Measurements from ENCODE around the gene TBC1D25.

TBC1D25 gene

GRCh38 chrX:48560056-48560455 is 20.5 kb downstream of the TBC1D25 start:
- ChIA-PET CTCF (no interaction called here), POLR2A (no interaction called here)
- no peak for TF ChIP-seq CTCF (IDR thresholded peaks at IDR 0.05; ENCODE audit: insufficient read depth, low read length, missing control alignments)
- no peak for DNase-seq (ENCODE audit: low read depth, low spot score)
- no peak overlapping the region for H3K4me3 ChIP-seq (ENCODE audit: low read depth, low read length)

- H3K4me3 ChIP-seq (ENCODE audit: low read depth, low read length): no peak overlapping the region
- no peak for DNase-seq (ENCODE audit: low read depth, low spot score)
- ChIA-PET CTCF (no interaction called here), POLR2A (no interaction called here)
- TF ChIP-seq CTCF (IDR thresholded peaks at IDR 0.05; ENCODE audit: insufficient read depth, low read length, missing control alignments): no peak
Observed at GRCh38 chrX:48560681-48561080, 21.2 kb downstream of the TBC1D25 start.

- TF ChIP-seq CTCF (IDR thresholded peaks at IDR 0.05; ENCODE audit: insufficient read depth, low read length, missing control alignments): no peak
- ChIA-PET CTCF (no interaction called here), POLR2A (no interaction called here)
- DNase-seq (ENCODE audit: low read depth, low spot score): no peak
- no peak overlapping the region for H3K4me3 ChIP-seq (ENCODE audit: low read depth, low read length)
Observed at GRCh38 chrX:48569958-48570357, 30.4 kb downstream of the TBC1D25 start.

- CTCF ChIA-PET: interaction anchor here (1.1 kb wide), 1 partner anchor 20 kb away, joined by 4 read pairs; no protein-coding TSS in a partner anchor
- no peak for TF ChIP-seq CTCF (IDR thresholded peaks at IDR 0.05; ENCODE audit: insufficient read depth, low read length, missing control alignments)
- POLR2A ChIA-PET: interaction anchor here (1.0 to 1.6 kb wide), 3 partner anchors 16 to 24 kb away, joined by 4 to 6 read pairs (median 5); no protein-coding TSS in a partner anchor
- no peak for DNase-seq (ENCODE audit: low read depth, low spot score)
- peak overlapping the region; percentile 61 for H3K4me3 ChIP-seq (ENCODE audit: low read depth, low read length)
Observed at GRCh38 chrX:48573690-48574269, 34.3 kb downstream of the TBC1D25 start.

GRCh38 chrX:48574270-48575266 is 35.1 kb downstream of the TBC1D25 start, which contains the start of gene RBM3:
Gene RBM3 (plus strand): TSS chrX:48574484. CDS start chrX:48575181, 697 bp downstream.
- ChIA-PET POLR2A (interaction anchor here (1.0 to 1.6 kb wide), 3 partner anchors 16 to 23 kb away, joined by 4 to 6 read pairs (median 5); no protein-coding TSS in a partner anchor), CTCF (interaction anchor here (1.1 kb wide), 1 partner anchor 19 kb away, joined by 4 read pairs; no protein-coding TSS in a partner anchor)
- peak; percentile 52 for DNase-seq (ENCODE audit: low read depth, low spot score)
- peak; percentile 42 for TF ChIP-seq CTCF (IDR thresholded peaks at IDR 0.05; ENCODE audit: insufficient read depth, low read length, missing control alignments)
- H3K4me3 ChIP-seq (ENCODE audit: low read depth, low read length): peak within 1 kb of the TSS; percentile 63

GRCh38 chrX:48575642-48576041 is 36.1 kb downstream of the TBC1D25 start:
- ChIA-PET CTCF (no interaction called here), POLR2A (no interaction called here)
- DNase-seq (ENCODE audit: low read depth, low spot score): no peak
- no peak for TF ChIP-seq CTCF (IDR thresholded peaks at IDR 0.05; ENCODE audit: insufficient read depth, low read length, missing control alignments)
- peak overlapping the region; percentile 63 for H3K4me3 ChIP-seq (ENCODE audit: low read depth, low read length)

Data from AG04449 (cell line).